ENCODE data around the gene BCL6B.

The BCL6B gene

GRCh38 chr17:7029096-7029495, 6.2 kb downstream of the BCL6B start:
- no peak overlapping the region for H3K4me3 ChIP-seq (replicated peaks; ENCODE audit: low read depth, low read length)
- no peak for DNase-seq (ENCODE audit: low read depth)
- no peak for TF ChIP-seq CTCF (IDR thresholded peaks at IDR 0.05; ENCODE audit: low read length, missing control alignments)

- no peak for TF ChIP-seq CTCF (IDR thresholded peaks at IDR 0.05; ENCODE audit: low read length, missing control alignments)
- no peak overlapping the region for H3K4me3 ChIP-seq (replicated peaks; ENCODE audit: low read depth, low read length)
- no peak for DNase-seq (ENCODE audit: low read depth)
Measured at GRCh38 chr17:7029659-7030058, 6.8 kb downstream of the BCL6B start.

- H3K4me3 ChIP-seq (replicated peaks; ENCODE audit: low read depth, low read length), result peak overlapping the region; percentile 79
- DNase-seq (ENCODE audit: low read depth), result no peak
- no peak for TF ChIP-seq CTCF (IDR thresholded peaks at IDR 0.05; ENCODE audit: low read length, missing control alignments)
Measured at GRCh38 chr17:7034955-7035590, 12.2 kb downstream of the BCL6B start.

GRCh38 chr17:7035591-7036368, 12.9 kb downstream of the BCL6B start, which contains the start of gene SLC16A13:
Gene SLC16A13, plus strand, starts transcription at chr17:7036015. Its CDS starts 368 bp downstream, at chr17:7036383.
- peak; percentile 96 for DNase-seq (ENCODE audit: low read depth)
- no peak for TF ChIP-seq CTCF (IDR thresholded peaks at IDR 0.05; ENCODE audit: low read length, missing control alignments)
- H3K4me3 ChIP-seq (replicated peaks; ENCODE audit: low read depth, low read length), result peak within 1 kb of the TSS; percentile 79

- no peak for TF ChIP-seq CTCF (IDR thresholded peaks at IDR 0.05; ENCODE audit: low read length, missing control alignments)
- DNase-seq (ENCODE audit: low read depth), result no peak
- H3K4me3 ChIP-seq (replicated peaks; ENCODE audit: low read depth, low read length), result no peak overlapping the region
Measured at GRCh38 chr17:7038025-7038862, 15.4 kb downstream of the BCL6B start.

GRCh38 chr17:7039832-7040231, 17.0 kb downstream of the BCL6B start:
- no peak overlapping the region for H3K4me3 ChIP-seq (replicated peaks; ENCODE audit: low read depth, low read length)
- no peak for TF ChIP-seq CTCF (IDR thresholded peaks at IDR 0.05; ENCODE audit: low read length, missing control alignments)
- no peak for DNase-seq (ENCODE audit: low read depth)
